Measurements from ENCODE around the gene GRIA2.

GRCh38 chr4:157245351-157245750 lies 24.8 kb downstream of the GRIA2 start:
- TF ChIP-seq CTCF (IDR thresholded peaks at IDR 0.05), result no peak
- TF ChIP-seq POLR2A (IDR thresholded peaks at IDR 0.05), result no peak
